Mesenchymal stem cell (in vitro differentiated cells and primary cell): ENCODE measurements around the gene CST3.

Experiments
- DNase-seq: peaks from one replicate; pipeline ENCODE4 v3.0.0-alpha.2; 2013
- H2AFZ ChIP-seq: one replicate; pipeline ENCODE4 v1.6.1; 2013; ENCODE audit warnings: low read depth, mild to moderate bottlenecking, control low read depth, inconsistent platforms, low read length, moderate library complexity
- H2AK5ac ChIP-seq: 2 replicates; pipeline ENCODE4 v1.6.1; 2013; ENCODE audit warnings: low read length, moderate library complexity, mild to moderate bottlenecking, inconsistent platforms; ENCODE audit not compliant: severe bottlenecking
- H2BK120ac ChIP-seq: one replicate; pipeline ENCODE4 v1.6.1; 2013; ENCODE audit warnings: low read depth, mild to moderate bottlenecking, inconsistent platforms, low read length, moderate library complexity
- H2BK12ac ChIP-seq, 2 experiments: one replicate each; pipeline ENCODE4 v1.6.1; 2013; ENCODE audit warnings: inconsistent platforms in 2 of 2, low read length in 2 of 2, mild to moderate bottlenecking in 2 of 2, moderate library complexity in 2 of 2, control low read depth in 1 of 2
- H2BK15ac ChIP-seq: one replicate; pipeline ENCODE4 v1.6.1; 2013; ENCODE audit warnings: mild to moderate bottlenecking, low read depth, inconsistent platforms; ENCODE audit not compliant: poor library complexity, severe bottlenecking
- H2BK5ac ChIP-seq: 2 replicates; pipeline ENCODE4 v1.6.1; 2013; ENCODE audit warnings: low read depth, mild to moderate bottlenecking, low read length, control low read depth, inconsistent platforms; ENCODE audit not compliant: poor library complexity, severe bottlenecking
- H3K14ac ChIP-seq, 2 experiments: one replicate each; pipeline ENCODE4 v1.6.1; 2013; ENCODE audit warnings: inconsistent platforms in 2 of 2, low read length in 2 of 2, control low read depth in 1 of 2, mild to moderate bottlenecking in 1 of 2, moderate library complexity in 1 of 2
- H3K18ac ChIP-seq, 2 experiments: one replicate each; pipeline ENCODE4 v1.6.1; 2013; ENCODE audit warnings: inconsistent platforms in 2 of 2, low read length in 2 of 2, control low read depth in 1 of 2, low read depth in 1 of 2, mild to moderate bottlenecking in 1 of 2
- H3K23ac ChIP-seq, 2 experiments: one replicate each; pipeline ENCODE4 v1.6.1; 2013; ENCODE audit warnings: inconsistent platforms in 2 of 2, low read length in 2 of 2, mild to moderate bottlenecking in 2 of 2, moderate library complexity in 2 of 2, control low read depth in 1 of 2
- H3K27ac ChIP-seq: 2 replicates; pipeline ENCODE4 v1.5.1; 2013; ENCODE audit warnings: mild to moderate bottlenecking, moderate library complexity, low read length, control low read depth, inconsistent platforms; ENCODE audit not compliant: poor library complexity, severe bottlenecking
- H3K27me3 ChIP-seq, 2 experiments: 2 replicates each; pipeline versions ENCODE4 v1.6.1 to v1.7.0; 2013; ENCODE audit warnings: low read length in 2 of 2, mild to moderate bottlenecking in 2 of 2, moderate library complexity in 2 of 2, control low read depth in 1 of 2, inconsistent platforms in 1 of 2; ENCODE audit not compliant: control insufficient read depth in 1 of 2, insufficient read depth in 1 of 2
- H3K36me3 ChIP-seq, 2 experiments: 2 replicates each; pipeline versions ENCODE4 v1.6.1 to v1.7.0; 2013; ENCODE audit warnings: low read length in 2 of 2, control low read depth in 1 of 2, inconsistent platforms in 1 of 2, low read depth in 1 of 2, mild to moderate bottlenecking in 1 of 2; ENCODE audit not compliant: insufficient read depth in 2 of 2, control insufficient read depth in 1 of 2
- H3K4ac ChIP-seq, 2 experiments: one replicate each; pipeline ENCODE4 v1.6.1; 2013; ENCODE audit warnings: inconsistent platforms in 2 of 2, low read length in 2 of 2, mild to moderate bottlenecking in 2 of 2, moderate library complexity in 2 of 2, control low read depth in 1 of 2, low read depth in 1 of 2
- H3K4me1 ChIP-seq: 2 replicates; pipeline ENCODE4 v1.6.1; 2013; ENCODE audit warnings: low read depth, low read length, control low read depth; ENCODE audit not compliant: control insufficient read depth, insufficient read depth
- H3K4me2 ChIP-seq: 2 replicates; pipeline ENCODE4 v1.6.1; 2013; ENCODE audit warnings: low read length, mild to moderate bottlenecking, inconsistent platforms; ENCODE audit not compliant: poor library complexity, severe bottlenecking
- H3K4me3 ChIP-seq, 2 experiments: 2 replicates each; pipeline versions ENCODE4 v1.5.1 to v1.7.0; 2013; ENCODE audit warnings: low read length in 2 of 2, mild to moderate bottlenecking in 2 of 2, control low read depth in 1 of 2, low read depth in 1 of 2; ENCODE audit not compliant: insufficient read depth in 1 of 2
- H3K79me1 ChIP-seq: replicated peaks from 2 replicates; pipeline ENCODE4 v1.6.1; 2013; ENCODE audit warnings: mild to moderate bottlenecking, control low read depth, low read length, inconsistent platforms; ENCODE audit not compliant: poor library complexity, severe bottlenecking
- H3K9ac ChIP-seq: 2 replicates; pipeline ENCODE4 v1.7.0; 2013; ENCODE audit warnings: mild to moderate bottlenecking, low read length, moderate library complexity
- H3K9me3 ChIP-seq: 2 replicates; pipeline ENCODE4 v1.7.0; 2013; ENCODE audit warnings: mild to moderate bottlenecking, low read length; ENCODE audit not compliant: control insufficient read depth
- H4K8ac ChIP-seq: one replicate; pipeline ENCODE4 v1.6.1; 2013; ENCODE audit warnings: inconsistent platforms, mild to moderate bottlenecking, low read length, moderate library complexity
- H4K91ac ChIP-seq: one replicate; pipeline ENCODE4 v1.6.1; 2013; ENCODE audit warnings: mild to moderate bottlenecking, low read length, inconsistent platforms
- WGBS: methylation state at CpG from one replicate; pipeline ENCODE4 v1.1.7; 2013; ENCODE audit warnings: mixed read lengths; 5-methylcytosine and 5-hydroxymethylcytosine counted together

Gene CST3

GRCh38 chr20:23645575-23645974, 7.8 kb upstream of the CST3 start:
- Histone ChIP-seq H3K14ac (no peak overlapping the region), H3K79me1 (no peaks in the 10 kb centered on the region), H3K36me3 (no peaks in the 10 kb centered on the region), H2BK12ac (peak overlapping the region in 1 of 2 experiments; percentile 75), H3K4me2 (no peak overlapping the region), H2BK15ac (no peak overlapping the region), H3K4ac (no peak overlapping the region), H3K27ac (no peak overlapping the region), H3K18ac (no peak overlapping the region), H3K4me1 (peaks cover 22% of the 10 kb centered on the region), H2BK120ac (no peak overlapping the region), H3K4me3 (no peak overlapping the region), H4K8ac (no peak overlapping the region), H3K9ac (no peak overlapping the region), H2AFZ (no peak overlapping the region), H3K23ac (no peak overlapping the region), H3K27me3 (no peaks in the 10 kb centered on the region), H4K91ac (no peak overlapping the region), H2AK5ac (peak overlapping the region; percentile 80), H3K9me3 (no peaks in the 10 kb centered on the region), H2BK5ac (no peak overlapping the region)
- 100% methylated on average over 1 of the region's 1 CpG for WGBS
- no peak for DNase-seq

DNA sequence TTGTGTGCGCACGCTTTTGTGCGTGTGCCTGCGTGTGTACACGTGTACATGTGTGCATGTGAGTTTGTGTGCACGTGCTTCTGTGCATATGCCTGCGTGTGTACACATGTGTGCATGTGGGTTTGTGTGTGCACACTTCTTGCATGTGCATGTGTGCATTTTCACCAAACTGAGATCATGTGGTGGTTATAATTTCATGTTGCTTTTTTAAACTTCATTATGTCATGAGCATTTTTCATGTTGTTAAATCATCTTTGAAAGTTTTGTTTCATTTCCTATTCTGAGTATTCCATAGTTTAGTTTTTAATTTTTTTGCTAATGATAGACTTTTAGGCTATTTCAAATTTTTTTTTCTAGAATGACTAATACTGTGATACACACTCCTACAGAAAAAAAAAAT, 6.4 kb upstream of the CST3 start:
- Histone ChIP-seq H2BK12ac (no peak overlapping the region), H4K8ac (peak overlapping the region; percentile 71), H3K4ac (no peak overlapping the region), H2BK120ac (no peak overlapping the region), H3K18ac (peak overlapping the region in 1 of 2 experiments; percentile 90), H3K4me2 (no peak overlapping the region), H3K23ac (no peak overlapping the region), H2AFZ (no peak overlapping the region), H2AK5ac (no peak overlapping the region), H3K9ac (no peak overlapping the region), H3K79me1 (no peaks in the 10 kb centered on the region), H3K27me3 (no peaks in the 10 kb centered on the region), H3K14ac (peak overlapping the region in 1 of 2 experiments; percentile 68), H2BK15ac (no peak overlapping the region), H3K9me3 (no peaks in the 10 kb centered on the region), H3K4me1 (peaks cover 30% of the 10 kb centered on the region), H3K4me3 (peak overlapping the region in 1 of 2 experiments; percentile 39), H4K91ac (peak overlapping the region; percentile 77), H3K36me3 (no peaks in the 10 kb centered on the region), H3K27ac (no peak overlapping the region), H2BK5ac (no peak overlapping the region)
- no peak for DNase-seq
- WGBS: 97% methylated on average over 7 of the region's 7 CpGs

DNA sequence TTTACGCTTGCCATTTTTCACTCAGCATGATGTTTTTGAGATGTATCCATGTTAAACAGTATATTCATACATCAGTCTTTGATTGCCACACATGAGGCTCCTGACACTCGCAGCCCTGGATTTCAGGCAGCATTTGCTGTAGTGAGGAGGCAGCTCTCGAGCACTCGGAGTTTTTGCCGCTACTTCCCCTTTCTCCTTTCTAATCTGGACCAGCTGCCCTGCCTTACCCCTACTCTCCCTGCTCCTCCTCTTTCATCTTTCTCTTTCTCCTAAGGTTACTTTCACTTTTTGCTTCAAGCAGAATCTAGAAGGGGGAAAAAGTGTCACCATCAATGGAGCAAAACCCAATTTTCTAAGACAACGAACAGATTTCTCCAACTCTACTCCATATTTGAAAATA, 5.9 kb upstream of the CST3 start:
- Histone ChIP-seq H3K4me3 (no peak overlapping the region), H3K9me3 (no peaks in the 10 kb centered on the region), H2BK12ac (no peak overlapping the region), H2BK5ac (no peak overlapping the region), H2AK5ac (peak overlapping the region; percentile 26), H2BK120ac (no peak overlapping the region), H2BK15ac (no peak overlapping the region), H4K8ac (no peak overlapping the region), H3K36me3 (no peaks in the 10 kb centered on the region), H3K9ac (no peak overlapping the region), H3K4me1 (peaks cover 32% of the 10 kb centered on the region), H4K91ac (no peak overlapping the region), H3K23ac (no peak overlapping the region), H3K14ac (no peak overlapping the region), H3K4ac (no peak overlapping the region), H3K79me1 (no peaks in the 10 kb centered on the region), H3K27me3 (no peaks in the 10 kb centered on the region), H3K4me2 (no peak overlapping the region), H3K27ac (peak overlapping the region; percentile 92), H2AFZ (no peak overlapping the region), H3K18ac (peak overlapping the region in 1 of 2 experiments; percentile 67)
- WGBS: 99% methylated on average over 5 of the region's 6 CpGs
- DNase-seq: no peak

- H3K14ac ChIP-seq: no peak overlapping the region
- peak overlapping the region; percentile 8 for H3K9ac ChIP-seq
- H3K4ac ChIP-seq: no peak overlapping the region
- WGBS: 53% methylated on average over 12 of the region's 12 CpGs
- no peaks in the 10 kb centered on the region for H3K36me3 ChIP-seq
- peak overlapping the region in 1 of 2 experiments; percentile 75 for H3K18ac ChIP-seq
- no peak overlapping the region for H2BK120ac ChIP-seq
- no peak overlapping the region for H3K4me3 ChIP-seq
- H3K4me1 ChIP-seq: peaks cover 38% of the 10 kb centered on the region
- H2AK5ac ChIP-seq: peak overlapping the region; percentile 10
- peak overlapping the region; percentile 58 for H4K8ac ChIP-seq
- H4K91ac ChIP-seq: peak overlapping the region; percentile 23
- no peak overlapping the region for H3K4me2 ChIP-seq
- no peaks in the 10 kb centered on the region for H3K27me3 ChIP-seq
- no peak overlapping the region for H3K23ac ChIP-seq
- peak overlapping the region; percentile 92 for H3K27ac ChIP-seq
- H2BK5ac ChIP-seq: peak overlapping the region; percentile 46
- H3K9me3 ChIP-seq: no peaks in the 10 kb centered on the region
- H2BK12ac ChIP-seq: peak overlapping the region; percentile 65 to 85
- H3K79me1 ChIP-seq: no peaks in the 10 kb centered on the region
- no peak overlapping the region for H2BK15ac ChIP-seq
- peak overlapping the region; percentile 46 for H2AFZ ChIP-seq
- DNase-seq: peak; percentile 93
These were observed 4.4 kb upstream of the CST3 start for GRCh38 chr20:23641936-23642751.
